Endothelial cell of umbilical vein (primary cell): ENCODE results near the gene FGF10. TPM values are rescaled to one million over a fixed set of nuclear protein-coding genes. Genes with fewer than 3 reads are reported as not detected.

Experiments
- BruUV-seq: library from RNA; stranded (reverse); fragments of 400-500 nt; replicated peaks from 2 replicates; lab custom pipeline; 2021; lab: Mats Ljungman, UMichigan
- CTCF ChIA-PET: fragments of 300-600, 350-600 bp; sonication (Branson Sonifier 250); formaldehyde crosslinking; loops from one replicate; lab custom pipeline; 2021; ENCODE audit warnings: antibody characterized with exemption, inconsistent platforms; lab: Charles Lee
- POLR2A ChIA-PET: fragments of 300-600, 350-600 bp; sonication (Branson Sonifier 250); formaldehyde crosslinking; loops from one replicate; lab custom pipeline; 2021; ENCODE audit warnings: antibody characterized with exemption, inconsistent platforms; lab: Charles Lee
- DNase-seq: peaks from one replicate; pipeline ENCODE4 v3.0.0-alpha.2; 2011; ENCODE audit warnings: low read depth, low spot score
- FAIRE-seq: peaks from 2 replicates; lab custom pipeline; 2011; peaks lifted over from hg19 to GRCh38; lab: Jason Lieb, UNC
- H2AFZ ChIP-seq: 2 replicates; pipeline ENCODE4 v1.6.0; 2012; ENCODE audit warnings: low read depth, low read length, control low read depth, inconsistent platforms
- H3K27ac ChIP-seq: 2 replicates; pipeline ENCODE4 v1.5.1; 2011; ENCODE audit warnings: low read depth, mild to moderate bottlenecking, control low read depth, low read length, moderate library complexity; ENCODE audit not compliant: insufficient read depth
- H3K27me3 ChIP-seq, 2 experiments: 2 replicates each; pipeline versions ENCODE4 v1.6.0 to v1.6.1; 2011; ENCODE audit warnings: low read length in 2 of 2, mixed read lengths in 1 of 2; ENCODE audit not compliant: control insufficient read depth in 2 of 2, insufficient read depth in 2 of 2
- H3K36me3 ChIP-seq, 2 experiments: 2 replicates in 1 of 2; 3 replicates in 1 of 2; pipeline ENCODE4 v1.5.1; 2011; ENCODE audit warnings: low read length in 2 of 2, mild to moderate bottlenecking in 1 of 2, moderate library complexity in 1 of 2; ENCODE audit not compliant: control insufficient read depth in 2 of 2, insufficient read depth in 2 of 2; ENCODE audit errors: extremely low read depth in 1 of 2
- H3K4me1 ChIP-seq: 3 replicates; pipeline ENCODE4 v1.5.1; 2011; ENCODE audit warnings: mild to moderate bottlenecking, low read length; ENCODE audit not compliant: control insufficient read depth, insufficient read depth; ENCODE audit errors: extremely low read depth
- H3K4me2 ChIP-seq: 2 replicates; pipeline ENCODE4 v1.6.1; 2011; ENCODE audit warnings: low read length, control low read depth, mixed read lengths; ENCODE audit not compliant: insufficient read depth
- H3K4me3 ChIP-seq, 3 experiments: fragments of 200-600 bp in 1 of 3; sonication (generic), shearing (Covaris generic) in 1 of 3; replicated peaks in 1 of 3; 2 replicates each; pipeline ENCODE4 v1.5.1; 2011 to 2016; ENCODE audit warnings: control low read depth in 3 of 3, low read length in 3 of 3, mild to moderate bottlenecking in 2 of 3, inconsistent platforms in 1 of 3, low read depth in 1 of 3, moderate library complexity in 1 of 3; ENCODE audit not compliant: insufficient read depth in 1 of 3
- H3K79me2 ChIP-seq: 2 replicates; pipeline ENCODE4 v1.6.0; 2012; ENCODE audit warnings: low read length, inconsistent platforms; ENCODE audit not compliant: control insufficient read depth, insufficient read depth
- H3K9ac ChIP-seq: replicated peaks from 2 replicates; pipeline ENCODE3; 2011; ENCODE audit warnings: low read length, control low read depth; ENCODE audit not compliant: insufficient read depth; ENCODE audit errors: extremely low read depth
- H3K9me1 ChIP-seq: replicated peaks from 3 replicates; pipeline ENCODE4 v1.6.0; 2011; ENCODE audit warnings: mild to moderate bottlenecking, low read length; ENCODE audit not compliant: control insufficient read depth, insufficient read depth; ENCODE audit errors: extremely low read depth
- H3K9me3 ChIP-seq: replicated peaks from 2 replicates; pipeline ENCODE4 v1.5.1; 2012; ENCODE audit warnings: low read length, inconsistent platforms; ENCODE audit not compliant: control insufficient read depth, insufficient read depth
- H4K20me1 ChIP-seq: replicated peaks from 2 replicates; pipeline ENCODE3; 2011; ENCODE audit warnings: mild to moderate bottlenecking, low read length; ENCODE audit not compliant: control insufficient read depth, insufficient read depth; ENCODE audit errors: extremely low read depth
- CTCF ChIP-seq, 2 donors: IDR thresholded peaks; 1 replicate in 1 of 2; 2 replicates in 1 of 2; pipeline ENCODE4 v1.5.1; 2011; ENCODE audit warnings: low read length in 2 of 2, mild to moderate bottlenecking in 2 of 2, moderate library complexity in 2 of 2, control low read depth in 1 of 2, inconsistent platforms in 1 of 2, low read depth in 1 of 2; ENCODE audit not compliant: insufficient read depth in 1 of 2; ENCODE audit errors: extremely low read depth in 1 of 2
- EZH2 ChIP-seq: IDR thresholded peaks from 2 replicates; pipeline ENCODE4 v1.6.1; 2012; ENCODE audit warnings: borderline replicate concordance, low read depth, mild to moderate bottlenecking, moderate library complexity, low read length, inconsistent platforms; ENCODE audit not compliant: severe bottlenecking
- GATA2 ChIP-seq: IDR thresholded peaks from 2 replicates; pipeline ENCODE4 v1.7.0; 2011; ENCODE audit warnings: low read depth, mild to moderate bottlenecking, moderate library complexity, mixed read lengths, low read length; ENCODE audit not compliant: insufficient read length, insufficient read depth
- JUN ChIP-seq: IDR thresholded peaks from 2 replicates; pipeline ENCODE4 v1.6.1; 2011; ENCODE audit warnings: borderline replicate concordance, low read depth; ENCODE audit not compliant: insufficient read length, insufficient read depth
- MAX ChIP-seq: IDR thresholded peaks from 2 replicates; pipeline ENCODE4 v1.6.1; 2011; ENCODE audit not compliant: insufficient read depth, insufficient read length
- MYC ChIP-seq: IDR thresholded peaks from one replicate; pipeline ENCODE4 v1.6.1; 2011; ENCODE audit warnings: mild to moderate bottlenecking, low read depth, low read length
- POLR2A ChIP-seq: IDR thresholded peaks from 2 replicates; pipeline ENCODE4 v1.6.1; 2012; ENCODE audit warnings: low read depth, mild to moderate bottlenecking, control low read depth, low read length
- POLR2AphosphoS5 ChIP-seq: IDR thresholded peaks from 2 replicates; pipeline ENCODE4 v1.6.1; 2012; ENCODE audit warnings: low read depth, mild to moderate bottlenecking, control low read depth, low read length, moderate library complexity; ENCODE audit not compliant: insufficient read depth
- dilution Hi-C: fragments of 300-500 bp; cut with MboI; formaldehyde crosslinking; loops from one replicate; pipeline ENCODE4 v1.15.0; 2019; ENCODE audit warnings: low sequenced_read_pairs; ENCODE audit not compliant: extremely low pct_ligation_motif_present
- intact Hi-C: fragments of 100-400 bp; cut with micrococcal nuclease; formaldehyde crosslinking; loops from one replicate; pipeline ENCODE4 v1.10.0; 2022
- polyA plus RNA-seq, 4 experiments: library from polyadenylated mRNA; depleted of rRNA in 3 of 4; stranded (reverse) in 3 of 4; unstranded in 1 of 4; fragments of >200 nt; gene quantifications; 2 replicates each; pipeline versions ENCODE4 v1.2.1 to v1.2.3, GENCODE V29; 2011 to 2012; ENCODE audit warnings: missing spikeins in 1 of 4
- total RNA-seq: library from RNA; stranded (reverse); gene quantifications from 2 replicates; pipeline ENCODE4 v1.2.3, GENCODE V29; 2021

Gene FGF10
- total and polyA plus RNA-seq, 2 donors (not counting 3 experiments of a cell fraction or from before 2014, with no cell fraction given) = not detected

- ChIA-PET POLR2A (no interaction called here), CTCF (no interaction called here)
- no peaks in the 10 kb centered on the region for H3K36me3 ChIP-seq
- BruUV-seq = no TSS peak
- dilution Hi-C loops = no loop called here
- no peaks in the 10 kb centered on the region for H3K27me3 ChIP-seq
- no peak overlapping the region for H3K4me3 ChIP-seq
- no peak overlapping the region for H3K9ac ChIP-seq
- no peaks in the 10 kb centered on the region for H3K9me3 ChIP-seq
- H3K27ac ChIP-seq = no peak overlapping the region
- intact Hi-C loops = no loop called here
- H3K4me1 ChIP-seq = no peaks in the 10 kb centered on the region
- H3K4me2 ChIP-seq = no peak overlapping the region
- H3K79me2 ChIP-seq = no peaks in the 10 kb centered on the region
- H2AFZ ChIP-seq = no peak overlapping the region
- H4K20me1 ChIP-seq = no peaks in the 10 kb centered on the region
- H3K9me1 ChIP-seq = no peaks in the 10 kb centered on the region
- no peak for TF ChIP-seq GATA2
- no peak for TF ChIP-seq POLR2AphosphoS5
- TF ChIP-seq MAX = no peak
- TF ChIP-seq MYC = no peak
- TF ChIP-seq JUN = no peak
- no peak for TF ChIP-seq CTCF (IDR thresholded peaks at IDR 0.05; ENCODE audit: extremely low read depth in 1 of 2, insufficient read depth in 1 of 2, low read depth in 1 of 2, low read length in 2 of 2)
- TF ChIP-seq POLR2A = no peak
- no peak for TF ChIP-seq EZH2
- FAIRE-seq = no peak
- DNase-seq = no peak
Measured at GRCh38 chr5:44367203-44367602, 22.0 kb downstream of the FGF10 start.
